Measurements from ENCODE around the gene FAHD1.

FAHD1 gene

DNA sequence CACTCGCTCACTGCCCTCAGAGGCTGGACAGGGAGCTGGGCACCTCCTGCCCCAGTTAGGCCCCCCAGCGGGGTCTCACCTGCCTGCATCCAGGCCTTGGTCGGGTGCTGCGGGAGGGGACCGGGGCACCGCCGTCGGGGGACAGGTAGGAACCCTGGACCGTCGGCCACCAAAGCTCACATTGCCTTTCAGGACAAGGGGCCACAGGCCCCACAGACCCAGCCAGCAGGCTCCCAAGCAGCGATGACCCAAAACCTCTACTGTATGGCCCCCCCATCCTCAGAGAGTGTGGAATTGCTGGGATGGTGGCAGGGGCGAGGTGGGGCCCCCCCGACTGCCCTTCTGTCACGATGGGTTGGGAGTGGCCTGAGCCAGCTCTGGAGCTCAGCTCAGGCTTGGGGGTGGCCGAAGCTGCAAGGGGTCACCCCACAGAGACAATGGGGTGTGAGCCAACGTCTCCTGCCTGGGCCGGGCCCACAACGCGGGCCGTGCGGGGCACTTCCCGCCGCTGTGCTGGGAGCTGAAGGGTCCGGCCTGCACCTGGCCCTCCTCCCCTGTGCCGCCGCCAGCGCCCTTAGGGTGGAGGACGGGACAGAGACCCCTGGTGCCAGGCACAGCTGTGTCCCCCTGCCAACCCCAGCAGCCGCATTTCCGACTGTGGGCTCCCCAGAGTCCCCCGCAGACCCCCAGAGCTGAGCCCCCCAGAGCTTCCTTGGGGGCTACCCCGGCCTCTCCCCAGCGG is 34.0 kb upstream of the FAHD1 start:
- H3K27ac ChIP-seq (ENCODE audit: extremely low read depth, low read depth, low read length), result no peak overlapping the region
- TF ChIP-seq GLIS1 (tag by site-specific recombination; IDR thresholded peaks at IDR 0.05), result peak; percentile 75
- TF ChIP-seq, protein P1, sequence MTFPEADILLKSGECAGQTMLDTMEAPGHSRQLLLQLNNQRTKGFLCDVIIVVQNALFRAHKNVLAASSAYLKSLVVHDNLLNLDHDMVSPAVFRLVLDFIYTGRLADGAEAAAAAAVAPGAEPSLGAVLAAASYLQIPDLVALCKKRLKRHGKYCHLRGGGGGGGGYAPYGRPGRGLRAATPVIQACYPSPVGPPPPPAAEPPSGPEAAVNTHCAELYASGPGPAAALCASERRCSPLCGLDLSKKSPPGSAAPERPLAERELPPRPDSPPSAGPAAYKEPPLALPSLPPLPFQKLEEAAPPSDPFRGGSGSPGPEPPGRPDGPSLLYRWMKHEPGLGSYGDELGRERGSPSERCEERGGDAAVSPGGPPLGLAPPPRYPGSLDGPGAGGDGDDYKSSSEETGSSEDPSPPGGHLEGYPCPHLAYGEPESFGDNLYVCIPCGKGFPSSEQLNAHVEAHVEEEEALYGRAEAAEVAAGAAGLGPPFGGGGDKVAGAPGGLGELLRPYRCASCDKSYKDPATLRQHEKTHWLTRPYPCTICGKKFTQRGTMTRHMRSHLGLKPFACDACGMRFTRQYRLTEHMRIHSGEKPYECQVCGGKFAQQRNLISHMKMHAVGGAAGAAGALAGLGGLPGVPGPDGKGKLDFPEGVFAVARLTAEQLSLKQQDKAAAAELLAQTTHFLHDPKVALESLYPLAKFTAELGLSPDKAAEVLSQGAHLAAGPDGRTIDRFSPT (tag by site-specific recombination; IDR thresholded peaks at IDR 0.05), result no peak
- TF ChIP-seq, protein P2, sequence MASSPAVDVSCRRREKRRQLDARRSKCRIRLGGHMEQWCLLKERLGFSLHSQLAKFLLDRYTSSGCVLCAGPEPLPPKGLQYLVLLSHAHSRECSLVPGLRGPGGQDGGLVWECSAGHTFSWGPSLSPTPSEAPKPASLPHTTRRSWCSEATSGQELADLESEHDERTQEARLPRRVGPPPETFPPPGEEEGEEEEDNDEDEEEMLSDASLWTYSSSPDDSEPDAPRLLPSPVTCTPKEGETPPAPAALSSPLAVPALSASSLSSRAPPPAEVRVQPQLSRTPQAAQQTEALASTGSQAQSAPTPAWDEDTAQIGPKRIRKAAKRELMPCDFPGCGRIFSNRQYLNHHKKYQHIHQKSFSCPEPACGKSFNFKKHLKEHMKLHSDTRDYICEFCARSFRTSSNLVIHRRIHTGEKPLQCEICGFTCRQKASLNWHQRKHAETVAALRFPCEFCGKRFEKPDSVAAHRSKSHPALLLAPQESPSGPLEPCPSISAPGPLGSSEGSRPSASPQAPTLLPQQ (tag by site-specific recombination; IDR thresholded peaks at IDR 0.05), result 0 out of 2 replicates have a peak, but pooled peaks have one; percentile 21
- no peaks in the 10 kb centered on the region for H3K9me3 ChIP-seq (ENCODE audit: control insufficient read depth, insufficient read depth, low read depth, low read length)
- H3K36me3 ChIP-seq (ENCODE audit: control insufficient read depth in 2 of 2, insufficient read depth in 1 of 2, low read length in 2 of 2), result peaks cover 0 to 25% of the 10 kb centered on the region in 2 experiments; a peak in 2 of 3 replicates
- CTCF ChIA-PET, result interaction anchor here (0.6 kb wide), 1 partner anchor 158 kb away, joined by 3 read pairs; no protein-coding TSS in a partner anchor
- POLR2A ChIA-PET, result interaction anchor here (0.5 to 3.8 kb wide), 4 partner anchors 10 to 27 kb away, joined by 4 to 19 read pairs (median 4); partner anchors contain the start of genes NUBP2 and SPSB3
- no peak overlapping the region for H3K4me3 ChIP-seq (ENCODE audit: low read depth, low read length)
- H3K4me1 ChIP-seq (ENCODE audit: control insufficient read depth, insufficient read depth, low read length), result no peaks in the 10 kb centered on the region

DNA sequence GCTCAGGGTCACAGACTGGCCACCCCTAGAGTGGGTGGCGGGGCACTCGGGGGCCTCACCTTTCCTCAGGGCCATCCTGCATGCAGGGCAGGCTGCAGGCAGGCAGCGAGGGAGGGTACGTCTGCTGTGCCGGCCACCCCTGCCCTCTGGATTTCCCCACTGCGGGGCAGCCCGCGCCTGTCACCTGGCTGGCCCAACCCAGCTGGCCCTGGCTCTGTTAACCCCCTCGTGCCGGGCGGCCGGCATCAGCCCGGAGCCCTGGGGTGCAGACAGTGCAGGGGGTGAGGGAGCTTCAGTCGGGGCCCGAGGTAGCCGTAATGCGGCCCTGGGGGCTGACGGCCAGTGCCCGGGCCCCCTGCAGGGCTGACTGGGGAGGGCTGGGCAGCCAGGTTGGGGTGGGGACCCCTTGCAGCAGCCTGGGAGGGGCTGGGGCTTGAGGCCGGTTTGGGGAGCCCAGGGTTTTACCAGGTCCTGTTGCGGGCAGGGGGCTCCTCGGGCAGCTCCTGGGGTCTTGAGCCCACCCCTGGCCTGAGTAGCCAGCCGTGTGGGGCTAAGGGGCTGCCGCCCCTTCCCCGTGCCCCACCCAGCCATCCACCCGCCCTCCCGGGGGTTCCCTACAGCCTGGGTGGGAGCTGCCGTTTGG is 33.3 kb upstream of the FAHD1 start, which contains the start of gene IGFALS:
Gene IGFALS (minus strand): TSS at position 128 of the 643 bp plus-strand sequence. CDS start 53 bp downstream, at position 75.
- ChIA-PET POLR2A (interaction anchor here (0.5 to 3.8 kb wide), 3 partner anchors 10 to 27 kb away, joined by 4 to 19 read pairs (median 5); partner anchors contain the start of genes NUBP2 and SPSB3), CTCF (interaction anchor here (0.6 kb wide), 1 partner anchor 158 kb away, joined by 3 read pairs; no protein-coding TSS in a partner anchor)
- H3K4me3 ChIP-seq (ENCODE audit: low read depth, low read length), result no peak within 1 kb of the TSS
- no peaks in the 10 kb centered on the region for H3K4me1 ChIP-seq (ENCODE audit: control insufficient read depth, insufficient read depth, low read length)
- H3K36me3 ChIP-seq (ENCODE audit: control insufficient read depth in 2 of 2, insufficient read depth in 1 of 2, low read length in 2 of 2), result peaks cover 0 to 18% of the 10 kb centered on the region in 2 experiments; a peak in 2 of 3 replicates
- no peak within 1 kb of the TSS for H3K27ac ChIP-seq (ENCODE audit: extremely low read depth, low read depth, low read length)
- no peaks in the 10 kb centered on the region for H3K9me3 ChIP-seq (ENCODE audit: control insufficient read depth, insufficient read depth, low read depth, low read length)
- TF ChIP-seq ZNF433 (tag by site-specific recombination; IDR thresholded peaks at IDR 0.05; ENCODE audit: low read depth) (no peak), ZNF223 (tag by site-specific recombination; IDR thresholded peaks at IDR 0.05) (no peak), ZNF132 (tag by site-specific recombination; IDR thresholded peaks at IDR 0.05; ENCODE audit: borderline replicate concordance) (no peak), ZNF24 (tag by site-specific recombination; IDR thresholded peaks at IDR 0.05) (no peak), ZNF23 (tag by site-specific recombination; IDR thresholded peaks at IDR 0.05; ENCODE audit: borderline replicate concordance) (no peak), ZNF776 (tag by site-specific recombination; IDR thresholded peaks at IDR 0.05; ENCODE audit: borderline replicate concordance) (no peak), ZNF530 (tag by site-specific recombination; IDR thresholded peaks at IDR 0.05; ENCODE audit: low read depth) (no peak), ZFHX2 (tag by site-specific recombination; conservative IDR thresholded peaks at IDR 0.05) (no peak), ZNF16 (tag by site-specific recombination; IDR thresholded peaks at IDR 0.05; ENCODE audit: low read depth) (no peak)
- TF ChIP-seq, protein P2 (tag by site-specific recombination; IDR thresholded peaks at IDR 0.05), result no peak
- TF ChIP-seq, protein P3, sequence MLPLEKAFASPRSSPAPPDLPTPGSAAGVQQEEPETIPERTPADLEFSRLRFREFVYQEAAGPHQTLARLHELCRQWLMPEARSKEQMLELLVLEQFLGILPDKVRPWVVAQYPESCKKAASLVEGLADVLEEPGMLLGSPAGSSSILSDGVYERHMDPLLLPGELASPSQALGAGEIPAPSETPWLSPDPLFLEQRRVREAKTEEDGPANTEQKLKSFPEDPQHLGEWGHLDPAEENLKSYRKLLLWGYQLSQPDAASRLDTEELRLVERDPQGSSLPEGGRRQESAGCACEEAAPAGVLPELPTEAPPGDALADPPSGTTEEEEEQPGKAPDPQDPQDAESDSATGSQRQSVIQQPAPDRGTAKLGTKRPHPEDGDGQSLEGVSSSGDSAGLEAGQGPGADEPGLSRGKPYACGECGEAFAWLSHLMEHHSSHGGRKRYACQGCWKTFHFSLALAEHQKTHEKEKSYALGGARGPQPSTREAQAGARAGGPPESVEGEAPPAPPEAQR (tag by site-specific recombination; IDR thresholded peaks at IDR 0.05), result no peak
- TF ChIP-seq, protein P4, sequence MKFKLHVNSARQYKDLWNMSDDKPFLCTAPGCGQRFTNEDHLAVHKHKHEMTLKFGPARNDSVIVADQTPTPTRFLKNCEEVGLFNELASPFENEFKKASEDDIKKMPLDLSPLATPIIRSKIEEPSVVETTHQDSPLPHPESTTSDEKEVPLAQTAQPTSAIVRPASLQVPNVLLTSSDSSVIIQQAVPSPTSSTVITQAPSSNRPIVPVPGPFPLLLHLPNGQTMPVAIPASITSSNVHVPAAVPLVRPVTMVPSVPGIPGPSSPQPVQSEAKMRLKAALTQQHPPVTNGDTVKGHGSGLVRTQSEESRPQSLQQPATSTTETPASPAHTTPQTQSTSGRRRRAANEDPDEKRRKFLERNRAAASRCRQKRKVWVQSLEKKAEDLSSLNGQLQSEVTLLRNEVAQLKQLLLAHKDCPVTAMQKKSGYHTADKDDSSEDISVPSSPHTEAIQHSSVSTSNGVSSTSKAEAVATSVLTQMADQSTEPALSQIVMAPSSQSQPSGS (tag by site-specific recombination; IDR thresholded peaks at IDR 0.05; ENCODE audit: low read depth), result no peak
- TF ChIP-seq, protein P5, sequence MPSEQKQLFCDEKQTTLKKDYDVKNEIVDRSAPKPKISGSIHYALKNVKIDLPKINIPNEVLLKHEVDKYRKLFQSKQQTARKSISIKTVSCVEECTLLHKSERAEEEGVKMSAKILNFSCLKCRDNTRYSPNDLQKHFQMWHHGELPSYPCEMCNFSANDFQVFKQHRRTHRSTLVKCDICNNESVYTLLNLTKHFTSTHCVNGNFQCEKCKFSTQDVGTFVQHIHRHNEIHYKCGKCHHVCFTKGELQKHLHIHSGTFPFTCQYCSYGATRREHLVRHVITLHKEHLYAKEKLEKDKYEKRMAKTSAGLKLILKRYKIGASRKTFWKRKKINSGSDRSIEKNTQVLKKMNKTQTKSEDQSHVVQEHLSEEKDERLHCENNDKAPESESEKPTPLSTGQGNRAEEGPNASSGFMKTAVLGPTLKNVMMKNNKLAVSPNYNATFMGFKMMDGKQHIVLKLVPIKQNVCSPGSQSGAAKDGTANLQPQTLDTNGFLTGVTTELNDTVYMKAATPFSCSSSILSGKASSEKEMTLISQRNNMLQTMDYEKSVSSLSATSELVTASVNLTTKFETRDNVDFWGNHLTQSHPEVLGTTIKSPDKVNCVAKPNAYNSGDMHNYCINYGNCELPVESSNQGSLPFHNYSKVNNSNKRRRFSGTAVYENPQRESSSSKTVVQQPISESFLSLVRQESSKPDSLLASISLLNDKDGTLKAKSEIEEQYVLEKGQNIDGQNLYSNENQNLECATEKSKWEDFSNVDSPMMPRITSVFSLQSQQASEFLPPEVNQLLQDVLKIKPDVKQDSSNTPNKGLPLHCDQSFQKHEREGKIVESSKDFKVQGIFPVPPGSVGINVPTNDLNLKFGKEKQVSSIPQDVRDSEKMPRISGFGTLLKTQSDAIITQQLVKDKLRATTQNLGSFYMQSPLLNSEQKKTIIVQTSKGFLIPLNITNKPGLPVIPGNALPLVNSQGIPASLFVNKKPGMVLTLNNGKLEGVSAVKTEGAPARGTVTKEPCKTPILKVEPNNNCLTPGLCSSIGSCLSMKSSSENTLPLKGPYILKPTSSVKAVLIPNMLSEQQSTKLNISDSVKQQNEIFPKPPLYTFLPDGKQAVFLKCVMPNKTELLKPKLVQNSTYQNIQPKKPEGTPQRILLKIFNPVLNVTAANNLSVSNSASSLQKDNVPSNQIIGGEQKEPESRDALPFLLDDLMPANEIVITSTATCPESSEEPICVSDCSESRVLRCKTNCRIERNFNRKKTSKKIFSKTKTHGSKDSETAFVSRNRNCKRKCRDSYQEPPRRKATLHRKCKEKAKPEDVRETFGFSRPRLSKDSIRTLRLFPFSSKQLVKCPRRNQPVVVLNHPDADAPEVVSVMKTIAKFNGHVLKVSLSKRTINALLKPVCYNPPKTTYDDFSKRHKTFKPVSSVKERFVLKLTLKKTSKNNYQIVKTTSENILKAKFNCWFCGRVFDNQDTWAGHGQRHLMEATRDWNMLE (tag by site-specific recombination; conservative IDR thresholded peaks at IDR 0.05; ENCODE audit: low read depth), result no peak
